Left lung (tissue), 10 donors: ENCODE data around the gene STK39. TPM values are rescaled to one million over a fixed set of nuclear protein-coding genes. Genes with fewer than 3 reads are reported as not detected.
"Not testable (repeated sequence)": the region's sequence is repeated elsewhere in the genome, so short reads cannot be mapped to it uniquely, and the experiment has no call there.

Source experiments
- ATAC-seq: fragments of 200-7000 bp; cut with Tn5 transposase; one replicate; pipeline ENCODE4 v1.9.1; 2020; ENCODE audit warnings: moderate library complexity
- DNase-seq, 4 donors: peaks; one replicate each; pipeline ENCODE4 v3.0.0-alpha.2; 2013 to 2020
- H3K27ac ChIP-seq, 2 donors: fragments of 200-600 bp; sonication (generic) in 1 of 2; one replicate each; pipeline versions ENCODE4 v1.5.0 to v1.8.0; 2020 to 2021
- H3K27me3 ChIP-seq, 2 donors: fragments of 200-600 bp; sonication (generic) in 1 of 2; one replicate each; pipeline versions ENCODE4 v1.5.0 to v1.8.0; 2020 to 2021
- H3K36me3 ChIP-seq, 2 donors: fragments of 200-600 bp; sonication (generic) in 1 of 2; one replicate each; pipeline versions ENCODE4 v1.5.0 to v1.8.0; 2020 to 2021
- H3K4me1 ChIP-seq, 2 donors: fragments of 200-600 bp; one replicate each; pipeline ENCODE4 v1.8.0; 2021
- H3K4me3 ChIP-seq, 2 donors: fragments of 200-600 bp; sonication (generic) in 1 of 2; one replicate each; pipeline versions ENCODE4 v1.5.0 to v1.8.0; 2020 to 2021; ENCODE audit warnings: mild to moderate bottlenecking in 1 of 2
- H3K9me3 ChIP-seq, 2 donors: fragments of 200-600 bp; sonication (generic) in 1 of 2; one replicate each; pipeline versions ENCODE4 v1.5.0 to v1.8.0; 2020 to 2021
- CTCF ChIP-seq, 2 donors: fragments of 200-600 bp; sonication (generic) in 1 of 2; IDR thresholded peaks; one replicate each; pipeline versions ENCODE4 v1.5.0 to v1.8.0; 2021; ENCODE audit warnings: antibody characterized with exemption in 2 of 2
- intact Hi-C, 2 donors: fragments of 100-400 bp; cut with DNase I; formaldehyde crosslinking; loops; one replicate each; pipeline versions ENCODE4 v1.11.2 to v1.14.2; 2022
- polyA plus RNA-seq, 6 donors: library from polyadenylated mRNA; unstranded; fragments of 120-200 nt; gene quantifications; one replicate each; pipeline ENCODE4 v1.2.1, GENCODE V29; 2013; ENCODE audit not compliant: insufficient read length in 6 of 6
- total RNA-seq, 2 donors: library from RNA; stranded (reverse); fragmentation: NEBNext Ultra II Directional; extraction: Animal tissue kit (Norgen Biotek cat#: 25700); gene quantifications; one replicate each; pipeline ENCODE4 v1.2.1, GENCODE V29; 2021
- donor health status: DM: no; HTN: yes; CAD: no.
- donor health status: DM: no; HTN: no; CAD: no.

STK39 gene
- total and polyA plus RNA-seq, 8 donors, result 15.7 to 31.3 (median 27.0) TPM

GRCh38 chr2:168089200-168089599, 158.2 kb downstream of the STK39 start:
- DNase-seq, result no peak
- H3K4me1 ChIP-seq, result no peaks in the 10 kb centered on the region
- intact Hi-C loops, result no loop called here

GRCh38 chr2:168087401-168087800, 160.0 kb downstream of the STK39 start:
- Histone ChIP-seq H3K27me3 (no peaks in the 10 kb centered on the region), H3K27ac (no peak overlapping the region), H3K36me3 (no peaks in the 10 kb centered on the region), H3K4me1 (no peaks in the 10 kb centered on the region), H3K9me3 (no peaks in the 10 kb centered on the region), H3K4me3 (no peak overlapping the region)
- intact Hi-C loops, result no loop called here
- no peak for TF ChIP-seq CTCF (IDR thresholded peaks at IDR 0.05)
- DNase-seq (no peak), ATAC-seq (no peak)

More at GRCh38 chr2:168089200-168089599, 158.2 kb downstream of the STK39 start:
- Histone ChIP-seq H3K27ac (no peak overlapping the region), H3K36me3 (no peaks in the 10 kb centered on the region), H3K9me3 (no peaks in the 10 kb centered on the region), H3K4me3 (no peak overlapping the region), H3K27me3 (no peaks in the 10 kb centered on the region)
- no peak for TF ChIP-seq CTCF (IDR thresholded peaks at IDR 0.05)
- no peak for ATAC-seq

- DNase-seq, result no peak
- H3K27me3 ChIP-seq, result no peaks in the 10 kb centered on the region
- H3K27ac ChIP-seq, result no peak overlapping the region
- ATAC-seq, result no peak
- no peaks in the 10 kb centered on the region for H3K36me3 ChIP-seq
- no peaks in the 10 kb centered on the region for H3K4me1 ChIP-seq
- no peaks in the 10 kb centered on the region for H3K9me3 ChIP-seq
- H3K4me3 ChIP-seq, result no peak overlapping the region
- intact Hi-C loops, result no loop called here
- no peak for TF ChIP-seq CTCF (IDR thresholded peaks at IDR 0.05)
Observed at GRCh38 chr2:168086851-168087250, 160.5 kb downstream of the STK39 start.

GRCh38 chr2:168085801-168086361, 161.5 kb downstream of the STK39 start:
- ATAC-seq (no peak), DNase-seq (no peak)
- Histone ChIP-seq H3K4me1 (no peaks in the 10 kb centered on the region), H3K9me3 (no peaks in the 10 kb centered on the region), H3K36me3 (no peaks in the 10 kb centered on the region), H3K27ac (no peak overlapping the region), H3K27me3 (no peaks in the 10 kb centered on the region), H3K4me3 (no peak overlapping the region)
- intact Hi-C loops, result no loop called here
- TF ChIP-seq CTCF (IDR thresholded peaks at IDR 0.05), result no peak

GRCh38 chr2:168084288-168084687, 163.1 kb downstream of the STK39 start:
- no peaks in the 10 kb centered on the region for H3K36me3 ChIP-seq
- no peak overlapping the region for H3K4me3 ChIP-seq
- ATAC-seq (no peak), DNase-seq (no peak)
- no peaks in the 10 kb centered on the region for H3K27me3 ChIP-seq
- no peak for TF ChIP-seq CTCF (IDR thresholded peaks at IDR 0.05)
- H3K4me1 ChIP-seq, result no peaks in the 10 kb centered on the region
- H3K27ac ChIP-seq, result no peak overlapping the region
- intact Hi-C loops, result no loop called here
- no peaks in the 10 kb centered on the region for H3K9me3 ChIP-seq

- ATAC-seq, H3K27ac ChIP-seq, H3K4me1 ChIP-seq, H3K9me3 ChIP-seq, H3K27me3 ChIP-seq, intact Hi-C loops, H3K4me3 ChIP-seq, H3K36me3 ChIP-seq, DNase-seq: not testable (repeated sequence)
Observed at GRCh38 chr2:168081452-168081851, 165.9 kb downstream of the STK39 start.
